Spleen (tissue), 11 donors: Measurements from ENCODE around the gene CCL4. TPM values are rescaled to one million over a fixed set of nuclear protein-coding genes. Genes with fewer than 3 reads are reported as not detected.
"Not testable (repeated sequence)": the region's sequence is repeated elsewhere in the genome, so short reads cannot be mapped to it uniquely, and the experiment has no call there.

Experiments
- DNase-seq: peaks from one replicate; pipeline ENCODE4 v3.0.0-alpha.2; 2020
- H3K27ac ChIP-seq, 8 donors: fragments of 200-600 bp; sonication (generic) in 7 of 8; 1 replicate in 4 of 8; 2 replicates in 4 of 8; pipeline versions ENCODE4 v1.5.0 to v1.8.0; 2016 to 2021; ENCODE audit warnings: inconsistent platforms in 4 of 8, mild to moderate bottlenecking in 4 of 8, moderate library complexity in 1 of 8
- H3K27me3 ChIP-seq, 7 donors: fragments of 200-600 bp; sonication (generic) in 6 of 7; replicated peaks in 1 of 7; 1 replicate in 4 of 7; 2 replicates in 3 of 7; pipeline versions ENCODE4 v1.5.0 to v1.8.0; 2016 to 2021; ENCODE audit warnings: inconsistent platforms in 3 of 7, mild to moderate bottlenecking in 1 of 7
- H3K36me3 ChIP-seq, 6 donors: fragments of 200-600 bp; sonication (generic) in 5 of 6; 1 replicate in 4 of 6; 2 replicates in 2 of 6; pipeline versions ENCODE4 v1.5.0 to v1.8.0; 2016 to 2021; ENCODE audit warnings: inconsistent platforms in 2 of 6
- H3K4me1 ChIP-seq, 6 donors: fragments of 200-600 bp; sonication (generic) in 5 of 6; 1 replicate in 3 of 6; 2 replicates in 3 of 6; pipeline versions ENCODE4 v1.5.0 to v1.8.0; 2016 to 2021; ENCODE audit warnings: inconsistent platforms in 3 of 6
- H3K4me3 ChIP-seq, 8 donors: fragments of 200-600 bp; sonication (generic) in 7 of 8; 1 replicate in 4 of 8; 2 replicates in 4 of 8; pipeline versions ENCODE4 v1.5.0 to v1.8.0; 2016 to 2021; ENCODE audit warnings: inconsistent platforms in 4 of 8, mild to moderate bottlenecking in 4 of 8, moderate library complexity in 2 of 8
- H3K9me3 ChIP-seq, 8 donors: fragments of 200-600 bp; sonication (generic) in 7 of 8; 1 replicate in 4 of 8; 2 replicates in 4 of 8; pipeline versions ENCODE4 v1.5.0 to v1.8.0; 2016 to 2021; ENCODE audit warnings: inconsistent platforms in 4 of 8
- POLR2A ChIP-seq, 3 donors: fragments of 450-650 bp; IDR thresholded peaks; one replicate each; pipeline ENCODE4 v1.5.1; 2017; ENCODE audit warnings: antibody characterized with exemption in 3 of 3, mild to moderate bottlenecking in 1 of 3
- POLR2AphosphoS5 ChIP-seq, 3 donors: sonication (generic); formaldehyde crosslinking; IDR thresholded peaks; one replicate each; pipeline ENCODE4 v1.5.1; 2017; ENCODE audit warnings: antibody characterized with exemption in 3 of 3
- WGBS, 5 donors: extraction: QIAGEN DNeasy Blood & Tissue Kit in 3 of 5; methylation state at CpG; one replicate each; pipeline versions ENCODE4 v1.1.5 to v1.1.7; 2013 to 2018; 5-methylcytosine and 5-hydroxymethylcytosine counted together
- intact Hi-C: fragments of 100-400 bp; cut with DNase I; formaldehyde crosslinking; loops from one replicate; pipeline ENCODE4 v1.15.0; 2023; ENCODE audit warnings: low total_unique reads
- polyA plus RNA-seq, 3 donors: library from polyadenylated mRNA; stranded (reverse); fragments of 200-250 nt; gene quantifications; one replicate each; pipeline ENCODE4 v1.2.1, GENCODE V29; 2013
- total RNA-seq, 7 donors: library from RNA; depleted of rRNA in 3 of 7; stranded (reverse); fragments of >200 nt in 3 of 7; fragmentation: NEBNext Ultra II Directional in 4 of 7; extraction: Animal tissue kit (Norgen Biotek cat#: 25700) in 4 of 7; gene quantifications; one replicate each; pipeline versions ENCODE4 v1.1.0 to v1.2.1, GENCODE V29; 2016 to 2021
- TF ChIP-seq, protein P1 (sequence below), 11 experiments: fragments of 200-600 bp in 7 of 11; fragments of 450-650 bp in 4 of 11; sonication (generic) in 4 of 11; IDR thresholded peaks in 8 of 11; conservative IDR thresholded peaks in 3 of 11; 1 replicate in 7 of 11; 2 replicates in 4 of 11; pipeline versions ENCODE4 v1.4.0 to v1.8.0; 2016 to 2021; ENCODE audit warnings: antibody characterized with exemption in 11 of 11, inconsistent platforms in 4 of 11, mild to moderate bottlenecking in 1 of 11
- donor health status: healthy with polysubstance abuse.
- donor health status: DM: no; HTN: no; CAD: no; lungs with moderate emphysema.
- donor health status: DM: no; HTN: no; CAD: no.
- donor health status: Bipolar disorder and iron deficiency.
- donor health status: healthy.
- donor health status: DM: no; HTN: no; CAD: no.
- donor health status: DM: yes; HTN: yes; CAD: no.

CCL4 gene
- total and polyA plus RNA-seq, 10 donors, result 10.1 to 81.0 (median 33.1) TPM

DNA sequence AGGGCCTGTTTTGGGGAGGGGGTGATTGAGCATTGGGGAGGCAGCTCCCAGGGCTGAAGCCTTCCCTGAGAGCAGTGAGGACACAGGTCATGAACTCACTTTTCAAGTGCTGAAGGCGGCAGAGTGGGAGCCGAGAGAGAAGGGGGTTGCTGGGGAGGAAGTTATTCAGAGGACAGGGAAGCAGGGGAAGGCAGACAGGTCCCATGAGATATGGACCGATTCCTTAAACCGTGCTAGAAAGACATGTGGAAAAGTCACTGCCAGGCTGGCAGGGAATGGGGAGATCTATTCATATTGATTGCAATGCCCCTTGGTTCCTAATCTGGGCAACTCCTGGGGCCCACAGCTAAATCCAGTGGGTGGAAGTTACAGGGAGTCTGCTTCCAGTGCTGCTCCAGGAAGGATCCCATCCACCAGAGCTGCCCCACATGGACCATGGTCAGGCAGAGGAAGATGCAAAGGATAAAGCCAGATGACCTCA, 1.1 kb downstream of the CCL4 start:
- H3K27ac ChIP-seq, result peak overlapping the region in 5 of 8 donors; percentile 44 to 86 (median 76)
- H3K36me3 ChIP-seq, result no peaks in the 10 kb centered on the region
- no peak for TF ChIP-seq POLR2A (IDR thresholded peaks at IDR 0.05)
- TF ChIP-seq POLR2AphosphoS5 (IDR thresholded peaks at IDR 0.05), result no peak
- TF ChIP-seq, protein P1, sequence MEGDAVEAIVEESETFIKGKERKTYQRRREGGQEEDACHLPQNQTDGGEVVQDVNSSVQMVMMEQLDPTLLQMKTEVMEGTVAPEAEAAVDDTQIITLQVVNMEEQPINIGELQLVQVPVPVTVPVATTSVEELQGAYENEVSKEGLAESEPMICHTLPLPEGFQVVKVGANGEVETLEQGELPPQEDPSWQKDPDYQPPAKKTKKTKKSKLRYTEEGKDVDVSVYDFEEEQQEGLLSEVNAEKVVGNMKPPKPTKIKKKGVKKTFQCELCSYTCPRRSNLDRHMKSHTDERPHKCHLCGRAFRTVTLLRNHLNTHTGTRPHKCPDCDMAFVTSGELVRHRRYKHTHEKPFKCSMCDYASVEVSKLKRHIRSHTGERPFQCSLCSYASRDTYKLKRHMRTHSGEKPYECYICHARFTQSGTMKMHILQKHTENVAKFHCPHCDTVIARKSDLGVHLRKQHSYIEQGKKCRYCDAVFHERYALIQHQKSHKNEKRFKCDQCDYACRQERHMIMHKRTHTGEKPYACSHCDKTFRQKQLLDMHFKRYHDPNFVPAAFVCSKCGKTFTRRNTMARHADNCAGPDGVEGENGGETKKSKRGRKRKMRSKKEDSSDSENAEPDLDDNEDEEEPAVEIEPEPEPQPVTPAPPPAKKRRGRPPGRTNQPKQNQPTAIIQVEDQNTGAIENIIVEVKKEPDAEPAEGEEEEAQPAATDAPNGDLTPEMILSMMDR (IDR thresholded peaks at IDR 0.05 in 8 of 11, conservative IDR thresholded peaks at IDR 0.05 in 3 of 11), result no peak
- H3K9me3 ChIP-seq, result no peaks in the 10 kb centered on the region
- intact Hi-C loops, result no loop called here
- H3K27me3 ChIP-seq, result peaks cover 0 to 6% (median 0%) of the 10 kb centered on the region in 7 donors
- WGBS, 5 donors, result 18 to 25% (median 20%) methylated on average over 4 of the region's 4 CpGs
- peak overlapping the region in 6 of 8 donors; percentile 17 to 64 (median 26) for H3K4me3 ChIP-seq
- H3K4me1 ChIP-seq, result peaks cover 0 to 69% (median 46%) of the 10 kb centered on the region in 6 donors
- no peak for DNase-seq

DNA sequence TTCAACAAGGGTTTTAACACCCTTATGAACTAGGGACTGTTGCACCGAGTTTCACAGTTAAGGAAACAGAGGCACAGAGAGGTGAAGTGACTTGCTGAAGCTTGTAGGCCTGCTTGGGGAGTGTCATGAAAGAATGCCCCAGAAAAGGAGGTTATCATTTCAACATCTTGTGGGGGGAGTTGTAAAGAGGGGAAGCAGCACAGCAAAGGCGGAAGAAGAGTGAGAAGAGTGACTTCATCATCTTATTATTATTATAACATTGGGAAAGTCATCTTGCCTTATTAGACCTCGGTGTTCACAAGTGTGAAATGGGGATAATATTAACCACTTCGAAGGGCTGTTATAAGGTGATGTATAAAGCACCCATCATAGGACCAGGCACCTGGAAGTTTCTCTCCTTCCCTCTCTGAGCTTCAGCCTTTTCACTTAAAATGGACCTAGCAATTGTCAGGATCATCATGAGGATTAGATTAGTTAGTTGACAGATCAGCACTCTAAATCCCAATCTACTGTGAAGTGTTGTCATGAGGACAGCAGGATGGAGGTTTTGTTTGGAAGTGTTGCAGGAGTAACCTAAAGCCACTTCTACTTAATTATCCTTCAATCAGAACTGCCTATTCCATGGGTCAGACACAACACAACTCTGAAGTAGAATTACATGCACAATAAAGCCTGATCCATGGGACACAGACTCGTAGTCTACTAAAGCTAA, 2.3 kb downstream of the CCL4 start:
- WGBS, 5 donors, result 60 to 86% (median 74%) methylated on average over 5 of the region's 5 CpGs
- no peak for TF ChIP-seq POLR2A (IDR thresholded peaks at IDR 0.05)
- TF ChIP-seq POLR2AphosphoS5 (IDR thresholded peaks at IDR 0.05), result peak in 1 of 3 donors; percentile 64
- TF ChIP-seq, protein P1 (IDR thresholded peaks at IDR 0.05 in 8 of 11, conservative IDR thresholded peaks at IDR 0.05 in 3 of 11), result no peak
- Histone ChIP-seq H3K27me3 (peaks cover 0 to 6% (median 0%) of the 10 kb centered on the region in 7 donors), H3K9me3 (no peaks in the 10 kb centered on the region), H3K36me3 (no peaks in the 10 kb centered on the region), H3K4me3 (peak overlapping the region in 1 of 8 donors; percentile 64), H3K4me1 (peaks cover 0 to 62% (median 46%) of the 10 kb centered on the region in 6 donors), H3K27ac (peak overlapping the region in 6 of 8 donors; percentile 44 to 86 (median 71))
- intact Hi-C loops, result no loop called here
- no peak for DNase-seq

DNA sequence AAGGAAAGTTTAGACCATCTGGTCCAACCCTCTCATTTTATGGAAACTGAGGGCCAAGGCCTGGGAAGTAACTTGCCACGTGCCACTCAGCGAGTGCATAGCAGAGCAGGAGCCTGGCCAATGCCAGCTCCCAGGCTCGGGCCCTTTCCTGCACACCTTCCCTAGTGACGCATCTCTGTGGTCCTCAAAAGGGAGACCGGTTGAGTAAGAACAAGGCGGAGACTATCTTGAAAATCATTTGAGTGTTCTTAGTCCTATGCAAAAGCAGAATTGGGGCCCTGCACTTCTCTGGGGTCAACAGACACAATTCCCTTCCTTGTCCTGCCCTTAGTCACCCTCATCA, 2.8 kb downstream of the CCL4 start:
- peak overlapping the region in 5 of 8 donors; percentile 51 to 86 (median 76) for H3K27ac ChIP-seq
- DNase-seq, result no peak
- no peaks in the 10 kb centered on the region for H3K36me3 ChIP-seq
- no peaks in the 10 kb centered on the region for H3K9me3 ChIP-seq
- H3K4me1 ChIP-seq, result peaks cover 0 to 62% (median 46%) of the 10 kb centered on the region in 6 donors
- intact Hi-C loops, result no loop called here
- H3K27me3 ChIP-seq, result peaks cover 0 to 6% (median 0%) of the 10 kb centered on the region in 7 donors
- H3K4me3 ChIP-seq, result no peak overlapping the region
- TF ChIP-seq, protein P1 (IDR thresholded peaks at IDR 0.05 in 8 of 11, conservative IDR thresholded peaks at IDR 0.05 in 3 of 11), result no peak
- TF ChIP-seq POLR2A (IDR thresholded peaks at IDR 0.05) (no peak), POLR2AphosphoS5 (IDR thresholded peaks at IDR 0.05) (no peak)
- 79 to 93% (median 91%) methylated on average over 6 of the region's 6 CpGs for WGBS, 5 donors

DNA sequence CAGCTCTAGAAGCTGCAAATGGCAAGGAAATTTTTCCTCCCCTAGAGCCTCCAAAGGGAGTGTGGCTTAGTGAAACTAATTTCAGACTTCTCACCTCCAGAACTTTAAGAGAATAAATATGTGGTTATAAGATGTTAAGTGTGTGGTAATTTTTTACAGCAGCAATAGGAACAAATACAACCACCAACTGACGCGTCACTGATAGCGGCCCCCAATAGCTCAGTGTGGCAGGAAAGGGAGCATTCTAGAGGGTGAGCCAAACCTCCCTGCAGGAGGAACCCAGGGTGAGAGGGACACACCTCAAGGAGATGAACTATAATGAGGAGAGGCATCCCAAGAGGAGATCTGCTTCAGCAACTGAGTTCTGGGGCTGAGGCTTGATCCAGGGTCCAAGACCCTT, 4.0 kb downstream of the CCL4 start:
- peaks cover 0 to 57% (median 41%) of the 10 kb centered on the region in 6 donors for H3K4me1 ChIP-seq
- no peak for DNase-seq
- peaks cover 0 to 9% (median 5%) of the 10 kb centered on the region in 8 donors for H3K9me3 ChIP-seq
- WGBS, 5 donors, result 40 to 80% (median 49%) methylated on average over 3 of the region's 3 CpGs
- H3K4me3 ChIP-seq, result no peak overlapping the region
- no peaks in the 10 kb centered on the region for H3K36me3 ChIP-seq
- TF ChIP-seq POLR2AphosphoS5 (IDR thresholded peaks at IDR 0.05) (peak in 1 of 3 donors; percentile 57), POLR2A (IDR thresholded peaks at IDR 0.05) (no peak)
- peaks cover 0 to 6% (median 0%) of the 10 kb centered on the region in 7 donors for H3K27me3 ChIP-seq
- peak overlapping the region in 5 of 8 donors; percentile 40 to 86 (median 76) for H3K27ac ChIP-seq
- intact Hi-C loops, result no loop called here

DNA sequence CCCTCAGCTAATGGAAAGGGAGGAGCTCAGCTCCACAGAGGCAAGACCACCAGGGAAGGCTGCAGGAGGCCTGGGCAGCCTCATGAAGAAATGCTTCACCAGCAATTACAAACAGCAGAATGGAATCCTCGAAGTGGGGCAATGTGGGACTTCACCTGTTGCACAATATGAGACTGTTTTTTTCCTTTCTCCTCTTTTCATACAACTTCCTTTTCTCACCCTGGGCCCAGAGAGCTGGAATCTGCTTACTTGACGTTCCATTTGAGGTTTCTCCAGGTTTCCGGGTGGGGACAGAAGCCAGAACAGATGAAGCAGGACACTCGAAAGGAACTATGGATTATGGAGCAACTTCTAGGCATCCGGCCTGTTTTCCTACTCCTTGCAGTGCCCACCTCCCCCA, 4.6 kb downstream of the CCL4 start:
- H3K4me3 ChIP-seq, H3K36me3 ChIP-seq, DNase-seq, H3K27me3 ChIP-seq, intact Hi-C loops: not testable (repeated sequence)
- Histone ChIP-seq H3K9me3 (peaks cover 0 to 13% (median 7%) of the 10 kb centered on the region in 8 donors), H3K4me1 (peaks cover 0 to 50% (median 35%) of the 10 kb centered on the region in 6 donors), H3K27ac (peak overlapping the region in 5 of 8 donors; percentile 40 to 86 (median 76))
- WGBS, 5 donors, result 41 to 64% (median 62%) methylated on average over 5 of the region's 5 CpGs
